B cell (primary cell): ENCODE data around the gene HERPUD1. TPM values are rescaled to one million over a fixed set of nuclear protein-coding genes. Genes with fewer than 3 reads are reported as not detected.

ENCODE experiments used
- ATAC-seq: fragments of 200-7000 bp; cut with Tn5 transposase; one replicate; pipeline ENCODE4 v1.10.0; 2021; ENCODE audit warnings: low read depth, mild to moderate bottlenecking, moderate number of reproducible peaks, moderate library complexity
- CTCF ChIA-PET: fragments of 350-600 bp; sonication (Branson Sonifier 250); formaldehyde crosslinking; loops from one replicate; lab custom pipeline; 2021; ENCODE audit warnings: antibody characterized with exemption, inconsistent platforms; lab: Charles Lee
- POLR2A ChIA-PET: fragments of 350-600 bp; sonication (Branson Sonifier 250); formaldehyde crosslinking; loops from one replicate; lab custom pipeline; 2021; ENCODE audit warnings: antibody characterized with exemption; lab: Charles Lee
- DNase-seq: peaks from one replicate; pipeline ENCODE4 v3.0.0; 2013
- H2AFZ ChIP-seq: 2 replicates; pipeline ENCODE4 v1.6.1; 2012; ENCODE audit warnings: mild to moderate bottlenecking, low read depth, low read length; ENCODE audit not compliant: insufficient read depth, poor library complexity, severe bottlenecking
- H3K27ac ChIP-seq, 2 donors: 1 replicate in 1 of 2; 2 replicates in 1 of 2; pipeline ENCODE4 v1.5.1; 2012 to 2013; ENCODE audit warnings: low read length in 2 of 2, mild to moderate bottlenecking in 2 of 2, moderate library complexity in 1 of 2
- H3K27me3 ChIP-seq, 4 experiments: fragments of 200-600 bp in 1 of 4; sonication (generic) in 1 of 4; replicated peaks in 1 of 4; 1 replicate in 2 of 4; 2 replicates in 2 of 4; pipeline versions ENCODE4 v1.6.1 to v1.7.0; 2013 to 2016; ENCODE audit warnings: low read length in 3 of 4, mild to moderate bottlenecking in 2 of 4, mixed read lengths in 1 of 4, moderate library complexity in 1 of 4; ENCODE audit not compliant: insufficient read depth in 4 of 4, control insufficient read depth in 3 of 4; ENCODE audit errors: control extremely low read depth in 1 of 4
- H3K36me3 ChIP-seq, 2 experiments: replicated peaks in 1 of 2; 1 replicate in 1 of 2; 2 replicates in 1 of 2; pipeline versions ENCODE4 v1.6.1 to v1.7.1; 2013; ENCODE audit warnings: low read length in 1 of 2; ENCODE audit not compliant: insufficient read depth in 2 of 2, control insufficient read depth in 1 of 2; ENCODE audit errors: control extremely low read depth in 1 of 2, extremely low read depth in 1 of 2
- H3K4me1 ChIP-seq, 2 donors: fragments of 200-600 bp in 1 of 2; sonication (generic) in 1 of 2; 1 replicate in 1 of 2; 2 replicates in 1 of 2; pipeline versions ENCODE4 v1.5.1 to v1.6.1; 2013 to 2017; ENCODE audit warnings: low read length in 2 of 2; ENCODE audit not compliant: control insufficient read depth in 2 of 2, insufficient read depth in 2 of 2
- H3K4me2 ChIP-seq: replicated peaks from 2 replicates; pipeline ENCODE3; 2012; ENCODE audit warnings: mild to moderate bottlenecking, low read depth, low read length; ENCODE audit not compliant: poor library complexity, severe bottlenecking
- H3K4me3 ChIP-seq, 5 experiments: fragments of 200-600 bp in 1 of 5; sonication (generic) in 1 of 5; 1 replicate in 3 of 5; 2 replicates in 2 of 5; pipeline versions ENCODE4 v1.5.1 to v1.7.0; 2011 to 2016; ENCODE audit warnings: low read length in 4 of 5, mild to moderate bottlenecking in 4 of 5, low read depth in 2 of 5, control low read depth in 1 of 5, moderate library complexity in 1 of 5; ENCODE audit not compliant: insufficient read depth in 1 of 5; ENCODE audit errors: control extremely low read depth in 1 of 5, extremely low read depth in 1 of 5
- H3K79me2 ChIP-seq: fragments of 200-600 bp; sonication (generic); one replicate; pipeline ENCODE4 v1.6.0; 2016; ENCODE audit warnings: low read length; ENCODE audit not compliant: control insufficient read depth, insufficient read depth
- H3K9ac ChIP-seq: fragments of 200-600 bp; sonication (generic); 2 replicates; pipeline ENCODE4 v1.6.1; 2017; ENCODE audit warnings: mild to moderate bottlenecking, low read length, moderate library complexity
- H3K9me3 ChIP-seq, 3 donors: one replicate each; pipeline versions ENCODE4 v1.6.1 to v1.7.1; 2013; ENCODE audit warnings: low read length in 2 of 3; ENCODE audit not compliant: control insufficient read depth in 2 of 3, insufficient read depth in 1 of 3; ENCODE audit errors: control extremely low read depth in 1 of 3
- H4K20me1 ChIP-seq: 2 replicates; pipeline ENCODE4 v1.6.0; 2012; ENCODE audit warnings: mild to moderate bottlenecking, low read length; ENCODE audit not compliant: insufficient read depth, control insufficient read depth, poor library complexity, severe bottlenecking
- H3K27ac Mint-ChIP-seq: one replicate; pipeline ENCODE4 v1.8.0; 2021; ENCODE audit warnings: mixed read lengths
- H3K27me3 Mint-ChIP-seq: one replicate; pipeline ENCODE4 v1.8.0; 2021; ENCODE audit warnings: mixed read lengths
- H3K4me1 Mint-ChIP-seq: one replicate; pipeline ENCODE4 v1.8.0; 2021; ENCODE audit warnings: mixed read lengths
- H3K4me3 Mint-ChIP-seq: one replicate; pipeline ENCODE4 v1.8.0; 2021; ENCODE audit warnings: mixed read lengths
- H3K9me3 Mint-ChIP-seq: one replicate; pipeline ENCODE4 v1.8.0; 2022; ENCODE audit warnings: mixed read lengths; ENCODE audit not compliant: insufficient read depth
- CTCF ChIP-seq: fragments of 200-600 bp; IDR thresholded peaks from one replicate; pipeline ENCODE4 v1.8.0; 2022; ENCODE audit warnings: antibody characterized with exemption, mild to moderate bottlenecking
- EZH2 ChIP-seq: IDR thresholded peaks from 2 replicates; pipeline ENCODE4 v1.6.1; 2012; ENCODE audit warnings: borderline replicate concordance, low read depth, mild to moderate bottlenecking, moderate library complexity, low read length; ENCODE audit not compliant: insufficient read depth, poor library complexity, severe bottlenecking
- WGBS: methylation state at CpG from one replicate; pipeline ENCODE4 v1.1.5; 2013; ENCODE audit warnings: missing lambda C conversion rate; ENCODE audit not compliant: insufficient coverage; 5-methylcytosine and 5-hydroxymethylcytosine counted together
- intact Hi-C: fragments of 100-400 bp; cut with micrococcal nuclease; formaldehyde crosslinking; loops from one replicate; pipeline ENCODE4 v1.10.0; 2022
- polyA plus RNA-seq: library from polyadenylated mRNA; depleted of rRNA; stranded (reverse); fragments of >200 nt; gene quantifications from 2 replicates; pipeline ENCODE4 v1.2.3, GENCODE V29; 2012
- total RNA-seq, 2 donors: library from RNA; stranded (reverse); fragments of 120-200 nt in 1 of 2; gene quantifications; 1 replicate in 1 of 2; 2 replicates in 1 of 2; pipeline versions ENCODE4 v1.2.3 to v1.2.4, GENCODE V29; 2013 to 2022

HERPUD1 gene
- total and polyA plus RNA-seq, 2 donors (not counting 1 experiment from before 2014, with no cell fraction given): 273 to 1,041 TPM

- 64% methylated on average over 5 of the region's 9 CpGs for WGBS
- peaks cover 4% of the 10 kb centered on the region for H3K79me2 ChIP-seq
- H3K9me3 ChIP-seq: no peaks in the 10 kb centered on the region
- no peaks in the 10 kb centered on the region for H3K36me3 ChIP-seq
- DNase-seq: no peak
- no peaks in the 10 kb centered on the region for H3K9me3 Mint-ChIP-seq
- H3K27ac Mint-ChIP-seq: peak overlapping the region; percentile 78
- intact Hi-C loops: no loop called here
- no peaks in the 10 kb centered on the region for H3K27me3 Mint-ChIP-seq
- no peak overlapping the region for H3K4me2 ChIP-seq
- ChIA-PET POLR2A (interaction anchor here (1.4 to 1.5 kb wide), 2 partner anchors 59 to 63 kb away, joined by 3 to 4 read pairs; no protein-coding TSS in a partner anchor), CTCF (interaction anchor here (0.7 to 10.3 kb wide), 10 partner anchors 12 to 544 kb away, joined by 3 to 124 read pairs (median 5); no protein-coding TSS in a partner anchor)
- H3K4me1 Mint-ChIP-seq: peaks cover 80% of the 10 kb centered on the region
- H2AFZ ChIP-seq: no peak overlapping the region
- no peak overlapping the region for H3K4me3 ChIP-seq
- no peaks in the 10 kb centered on the region for H4K20me1 ChIP-seq
- peak overlapping the region in 1 of 2 donors; percentile 25 for H3K27ac ChIP-seq
- H3K4me3 Mint-ChIP-seq: peak overlapping the region; percentile 48
- no peak for ATAC-seq
- no peaks in the 10 kb centered on the region for H3K27me3 ChIP-seq
- peaks cover 59 to 94% of the 10 kb centered on the region in 2 donors for H3K4me1 ChIP-seq
- no peak overlapping the region for H3K9ac ChIP-seq
- no peak for TF ChIP-seq EZH2
- TF ChIP-seq CTCF: no peak
Measured at GRCh38 chr16:56983211-56983751, 51.3 kb downstream of the HERPUD1 start.

- H3K27ac ChIP-seq: peak overlapping the region in 1 of 2 donors; percentile 70
- ChIA-PET POLR2A (interaction anchor here (1.5 kb wide), 1 partner anchor 57 kb away, joined by 4 read pairs; no protein-coding TSS in a partner anchor), CTCF (interaction anchor here (0.8 to 10.3 kb wide), 8 partner anchors 13 to 118 kb away, joined by 3 to 124 read pairs (median 4); partner anchors contain the start of gene CETP)
- Mint-ChIP-seq H3K4me3 (peak overlapping the region; percentile 54), H3K27me3 (no peaks in the 10 kb centered on the region), H3K4me1 (peaks cover 88% of the 10 kb centered on the region), H3K9me3 (no peaks in the 10 kb centered on the region), H3K27ac (peak overlapping the region; percentile 92)
- peaks cover 62 to 90% of the 10 kb centered on the region in 2 donors for H3K4me1 ChIP-seq
- H4K20me1 ChIP-seq: no peaks in the 10 kb centered on the region
- H3K27me3 ChIP-seq: no peaks in the 10 kb centered on the region
- H3K36me3 ChIP-seq: no peaks in the 10 kb centered on the region
- TF ChIP-seq CTCF: no peak
- no peak for TF ChIP-seq EZH2
- H3K9ac ChIP-seq: no peak overlapping the region
- H3K9me3 ChIP-seq: no peaks in the 10 kb centered on the region
- no peak overlapping the region for H3K4me3 ChIP-seq
- H3K4me2 ChIP-seq: no peak overlapping the region
- H3K79me2 ChIP-seq: peaks cover 16% of the 10 kb centered on the region
- 77% methylated on average over 6 of the region's 6 CpGs for WGBS
- ATAC-seq (no peak), DNase-seq (no peak)
- intact Hi-C loops: no loop called here
- peak overlapping the region; percentile 34 for H2AFZ ChIP-seq
Measured at GRCh38 chr16:56984639-56985038, 52.7 kb downstream of the HERPUD1 start.
